Metanephros (tissue), 1 donor: ENCODE data around the gene MREG. TPM values are rescaled to one million over a fixed set of nuclear protein-coding genes. Genes with fewer than 3 reads are reported as not detected.

Experiments used
- total RNA-seq: library from RNA; depleted of rRNA; stranded (reverse); fragments of >200 nt; gene quantifications from one replicate; pipeline ENCODE4 v1.2.3, GENCODE V29; 2014

Gene MREG
- 4.7 TPM for total RNA-seq

GRCh38 chr2:216013080-216013909 lies at the start of gene MREG:
MREG (minus strand) TSS chr2:216013551; CDS start chr2:216013327, 224 bp downstream.

Other genes starting within 250 kb of the MREG start
- 41.8 TPM for gene PECR, start 68.3 kb upstream of the MREG start, total RNA-seq
- gene TMEM169, start 68.4 kb upstream of the MREG start, total RNA-seq = 4.3 TPM
- gene XRCC5, start 95.8 kb upstream of the MREG start, total RNA-seq = 215 TPM